Germinal center (tissue), 1 donor: ENCODE measurements around the gene SIRT5.

ENCODE experiments used
- DNase-seq: peaks from one replicate; pipeline ENCODE4 v3.0.0; 2012; ENCODE audit warnings: mixed read lengths, low spot score

Gene SIRT5

DNA sequence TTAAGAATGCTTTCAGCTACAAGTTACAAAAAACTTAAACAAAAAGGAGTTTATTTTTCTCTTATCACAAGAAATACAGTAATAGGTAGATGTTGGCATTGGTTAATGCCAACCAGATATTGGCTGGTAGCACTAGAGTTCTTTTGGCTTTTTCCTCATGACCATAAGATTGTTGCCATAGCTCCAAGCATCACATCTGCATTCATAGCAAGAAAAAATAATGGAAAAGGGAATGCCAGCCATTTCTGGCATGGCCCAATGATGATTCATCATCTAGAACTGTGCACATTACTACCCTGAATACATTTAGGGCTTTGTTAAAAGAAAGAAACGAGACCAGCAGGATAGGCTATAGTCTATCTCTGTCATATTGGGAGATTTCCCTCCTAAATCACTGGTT lies 20.8 kb upstream of the SIRT5 start:
- DNase-seq, result no peak

DNA sequence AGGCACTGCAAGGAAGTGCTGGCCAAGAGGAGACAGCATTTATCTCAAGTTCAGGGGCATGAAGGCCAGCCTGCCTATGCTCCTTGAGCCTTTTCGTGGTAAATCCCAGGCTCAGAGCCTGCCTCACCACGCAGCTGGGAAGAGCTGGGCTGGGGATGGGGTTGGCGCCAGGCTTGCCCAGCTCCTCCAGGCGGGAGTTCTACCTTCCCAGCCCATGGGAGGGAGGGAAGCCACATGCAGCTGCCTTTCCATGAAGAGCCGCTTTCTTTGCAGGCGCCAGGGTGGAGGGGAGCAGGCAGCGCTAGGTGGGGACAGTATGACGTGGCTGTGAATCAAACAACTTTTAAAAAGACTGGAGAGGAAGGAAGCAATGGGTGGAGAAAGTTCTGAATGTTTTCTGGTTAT lies 19.5 kb upstream of the SIRT5 start:
- no peak for DNase-seq

- DNase-seq, result no peak
Measured at GRCh38 chr6:13557841-13558240, 16.6 kb upstream of the SIRT5 start.

- no peak for DNase-seq
Measured at GRCh38 chr6:13558718-13559117, 15.7 kb upstream of the SIRT5 start.

GRCh38 chr6:13559251-13559650 lies 15.2 kb upstream of the SIRT5 start:
- no peak for DNase-seq

GRCh38 chr6:13559968-13560650 lies 14.3 kb upstream of the SIRT5 start:
- no peak for DNase-seq

DNA sequence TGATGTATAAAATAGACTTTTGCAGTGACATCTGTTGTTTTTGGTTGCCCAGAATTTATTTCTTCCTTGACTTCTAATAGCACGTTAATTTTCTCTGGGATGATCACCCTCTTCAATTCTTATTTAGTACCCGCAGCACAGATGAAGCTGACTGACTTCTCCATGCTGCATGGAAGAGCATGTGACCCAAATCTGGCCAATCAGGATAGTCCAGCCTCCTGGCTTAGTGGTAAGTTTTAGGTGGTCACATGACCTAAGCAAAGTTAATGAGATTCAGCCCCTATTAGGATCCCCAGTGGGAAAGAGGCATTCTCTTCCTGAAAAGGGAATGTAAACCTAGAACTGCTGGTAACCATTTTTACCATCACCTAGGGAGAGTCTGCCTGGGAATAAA lies 13.8 kb upstream of the SIRT5 start:
- no peak for DNase-seq

DNA sequence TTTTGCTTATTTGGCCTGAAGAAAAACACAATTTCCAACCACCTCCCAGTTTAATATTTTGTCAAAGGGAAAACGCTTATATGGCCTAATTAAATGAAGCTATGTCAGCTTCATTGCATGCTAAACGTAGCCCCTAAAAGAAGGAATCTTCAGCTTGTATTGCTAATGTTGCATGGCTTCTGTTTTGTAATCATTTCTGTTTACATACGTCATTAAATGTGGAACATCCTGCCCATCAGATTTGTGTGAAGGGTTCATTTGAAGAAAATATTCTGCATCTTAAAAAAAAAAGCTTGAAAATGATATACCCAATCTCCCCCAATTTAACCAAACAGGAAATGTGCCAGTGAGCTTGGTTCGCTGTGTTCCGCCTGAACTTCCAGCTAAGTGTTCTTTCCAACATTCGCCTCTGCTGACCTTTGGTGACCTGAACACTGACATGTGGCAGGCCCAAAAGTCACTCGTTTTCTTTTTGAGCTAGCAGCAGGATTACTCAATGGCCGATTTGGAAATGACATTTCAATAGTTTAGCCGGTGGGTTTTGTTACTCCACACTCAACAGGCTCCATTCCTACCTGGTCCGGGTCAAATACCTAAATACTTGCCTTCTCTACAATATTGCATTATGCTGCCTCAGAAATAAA lies 12.7 kb upstream of the SIRT5 start:
- no peak for DNase-seq

DNA sequence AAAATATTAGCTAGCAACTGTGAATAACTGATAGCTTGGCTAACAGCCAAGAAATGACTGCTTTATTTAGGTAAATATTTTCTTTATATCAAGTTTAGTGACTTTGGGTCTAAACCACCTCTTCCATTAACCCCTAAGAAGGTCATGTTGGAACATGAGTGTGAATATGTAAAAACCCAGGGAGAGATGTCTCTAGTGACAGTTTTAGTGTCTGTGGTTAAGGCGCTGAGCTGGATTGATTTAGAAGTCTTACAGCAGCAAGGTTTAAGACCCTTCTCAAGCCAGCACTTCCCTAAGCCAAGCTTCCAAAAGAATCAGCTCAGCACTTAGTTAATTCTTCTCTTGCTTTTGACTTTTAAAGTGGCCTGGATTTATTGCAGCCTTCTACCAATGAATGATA lies 11.4 kb upstream of the SIRT5 start:
- DNase-seq, result no peak

- DNase-seq, result no peak
Measured at GRCh38 chr6:13565921-13566320, 8.5 kb upstream of the SIRT5 start.

GRCh38 chr6:13566500-13566899 lies 7.9 kb upstream of the SIRT5 start:
- no peak for DNase-seq

GRCh38 chr6:13568970-13569369 lies 5.4 kb upstream of the SIRT5 start:
- DNase-seq, result no peak

DNA sequence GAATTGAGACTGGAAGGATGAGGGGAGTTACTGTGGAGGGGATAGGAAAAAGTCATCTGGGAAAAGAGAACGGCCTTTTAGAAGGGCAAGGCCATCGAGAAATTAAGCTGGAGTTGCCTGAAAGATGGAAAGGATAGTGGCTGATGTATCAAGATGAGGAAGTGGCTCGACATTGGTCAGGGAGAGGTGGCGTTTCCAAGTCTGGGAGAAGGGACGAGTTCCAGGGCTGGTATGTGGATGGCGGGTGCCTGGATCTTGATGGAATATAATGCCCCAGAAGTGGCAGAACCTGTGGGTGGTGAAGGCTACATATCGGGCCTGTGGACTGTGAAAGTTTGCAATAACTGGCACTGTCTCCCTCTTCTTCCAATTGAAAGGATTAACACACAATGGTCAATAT lies 2.2 kb upstream of the SIRT5 start:
- no peak for DNase-seq

- DNase-seq, result no peak
Measured at GRCh38 chr6:13572951-13573654, 1.3 kb upstream of the SIRT5 start.

GRCh38 chr6:13573669-13574110 lies 711 bp upstream of the SIRT5 start:
- DNase-seq, result no peak

DNA sequence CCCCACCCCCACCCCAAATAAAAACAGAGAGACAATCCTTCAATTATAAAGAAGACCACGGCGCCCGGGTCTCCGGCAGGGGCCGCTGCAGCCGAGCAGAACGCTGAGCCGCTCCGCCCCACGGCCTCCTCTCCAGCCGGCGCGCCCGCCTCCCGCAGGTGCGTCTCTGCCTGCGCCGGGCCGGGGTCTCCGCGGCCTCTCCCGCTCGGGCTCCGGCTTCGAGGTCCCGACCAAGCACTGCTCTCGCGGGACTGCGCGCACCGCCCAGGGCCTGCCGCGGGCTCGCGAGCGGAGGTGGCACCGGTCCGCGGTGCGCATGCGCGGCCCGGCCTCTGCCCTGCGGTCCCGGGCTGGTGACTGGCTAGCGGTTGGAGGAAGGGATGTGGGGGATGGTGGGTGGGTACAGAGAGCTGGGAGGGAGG lies 241 bp upstream of the SIRT5 start:
- peak; percentile 99 for DNase-seq

GRCh38 chr6:13575377-13575775 lies 975 bp downstream of the SIRT5 start:
- DNase-seq, result no peak

DNA sequence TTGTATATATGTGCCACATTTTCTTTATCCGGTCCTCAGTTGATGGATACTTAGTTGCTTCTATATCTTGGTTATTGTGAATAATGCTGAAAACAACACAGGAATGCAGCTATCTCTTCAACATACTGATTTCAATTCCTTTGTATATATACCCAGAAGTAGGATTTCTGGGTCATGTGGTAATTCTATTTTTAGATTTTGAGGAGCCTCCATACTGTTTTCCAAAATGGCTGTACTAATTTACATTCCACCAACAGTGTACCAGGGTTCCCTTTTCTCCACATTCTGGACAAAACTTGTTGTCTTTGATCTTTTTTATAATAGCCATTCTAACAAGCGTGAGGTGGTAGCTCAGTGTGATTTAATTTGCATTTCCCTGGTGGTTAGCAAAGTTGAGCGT lies 1.6 kb downstream of the SIRT5 start:
- DNase-seq, result no peak

- DNase-seq, result no peak
Measured at GRCh38 chr6:13577926-13578325, 3.5 kb downstream of the SIRT5 start.

GRCh38 chr6:13579911-13580310 lies 5.5 kb downstream of the SIRT5 start:
- no peak for DNase-seq

DNA sequence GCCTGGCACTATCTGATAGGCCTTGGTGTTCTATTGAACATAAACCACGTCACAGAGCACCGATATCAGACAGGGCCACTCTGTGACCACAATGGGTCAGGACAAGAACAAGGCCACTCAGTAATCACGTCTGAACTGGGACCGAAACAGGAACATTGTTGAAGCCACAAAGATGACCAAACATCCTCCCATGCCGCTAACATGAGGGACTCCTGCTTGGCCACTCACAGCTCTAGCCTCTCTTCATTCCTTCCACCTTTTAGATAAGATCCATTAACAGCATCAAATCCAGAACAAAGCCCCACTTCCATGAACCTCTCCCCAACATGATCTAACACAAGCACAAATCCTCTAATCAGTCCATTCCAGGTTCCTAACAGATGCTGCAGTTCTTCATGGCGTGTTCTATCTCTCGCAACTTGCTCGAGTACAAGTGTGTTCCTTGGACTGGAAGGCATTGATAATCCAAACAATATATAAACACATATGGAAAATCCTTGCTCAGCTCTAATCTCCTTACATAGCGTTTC lies 7.4 kb downstream of the SIRT5 start:
- DNase-seq, result no peak

DNA sequence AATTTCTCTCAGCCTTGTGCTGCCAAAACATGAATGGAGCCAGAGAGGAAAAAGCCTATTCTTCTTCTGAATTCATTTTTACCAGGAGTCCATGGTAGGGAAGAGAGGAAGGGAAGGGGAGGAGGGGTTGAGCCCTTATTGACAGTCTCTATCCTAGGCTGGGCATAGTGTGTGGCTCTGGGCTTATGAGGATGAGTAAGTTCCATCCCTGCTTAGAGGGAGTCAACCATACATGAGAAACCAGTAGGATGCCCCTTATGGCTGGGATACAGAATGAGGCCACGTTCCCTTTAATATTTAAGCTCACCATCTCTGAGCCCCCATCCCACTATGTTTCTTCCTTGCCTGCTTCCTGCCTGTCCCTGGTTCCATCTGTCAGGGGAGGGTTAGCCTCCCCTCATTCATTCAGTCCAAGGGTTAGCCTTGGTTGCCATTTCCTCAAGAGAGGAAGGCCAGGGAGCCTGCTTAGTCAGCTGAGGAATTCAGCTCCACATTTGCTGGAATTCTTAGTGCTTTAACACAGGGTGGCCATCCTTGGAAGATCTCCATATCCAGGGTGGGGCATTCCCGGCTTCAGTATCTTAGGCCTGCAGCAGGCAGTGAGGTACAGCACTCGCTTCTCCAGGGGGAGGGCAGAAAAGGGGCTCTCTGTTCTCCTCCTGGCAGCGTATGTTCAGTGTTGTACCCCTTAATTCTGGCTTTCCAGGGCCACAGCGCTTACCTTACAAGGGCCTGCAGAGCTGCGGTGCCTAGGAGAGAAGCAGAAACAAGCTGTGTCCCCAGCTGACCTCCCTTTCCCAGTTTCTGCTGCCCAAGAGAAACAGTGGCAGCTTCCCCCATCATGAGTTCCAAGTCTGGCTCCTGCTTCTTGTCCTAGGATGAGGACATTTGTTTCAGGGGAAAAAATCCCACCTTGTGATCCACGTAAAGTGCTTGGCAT lies 12.5 kb downstream of the SIRT5 start:
- no peak for DNase-seq
